HepG2 (cell line): ENCODE measurements around the gene ZKSCAN1. TPM values are rescaled to one million over a fixed set of nuclear protein-coding genes. Genes with fewer than 3 reads are reported as not detected.

Source experiments
- CEBPG ChIP-seq: IDR thresholded peaks from 2 replicates; pipeline ENCODE4 v1.6.1; 2016
- CHD4 ChIP-seq: fragments of 200-600 bp; sonication (generic); IDR thresholded peaks from 2 replicates; pipeline ENCODE4 v1.7.0; 2017; ENCODE audit warnings: mild to moderate bottlenecking, low read length, borderline replicate concordance
- FOSL2 ChIP-seq: sonication (generic); formaldehyde crosslinking; IDR thresholded peaks from 2 replicates; pipeline ENCODE4 v1.4.0; 2020; ENCODE audit warnings: missing genetic modification reagents
- MED13 ChIP-seq: sonication (generic); formaldehyde crosslinking; IDR thresholded peaks from 2 replicates; pipeline ENCODE4 v1.5.0; 2020; ENCODE audit warnings: missing genetic modification reagents
- RCOR2 ChIP-seq: IDR thresholded peaks from 2 replicates; pipeline ENCODE4 v1.6.1; 2016; ENCODE audit warnings: missing biosample characterization, missing genetic modification reagents
- polyA plus RNA-seq, 8 experiments: library from polyadenylated mRNA; depleted of rRNA in 3 of 8; stranded (reverse) in 7 of 8; unstranded in 1 of 8; fragments of >200 nt; fragmentation: Illumina TruSeq in 4 of 8; extraction: Trizol in 4 of 8; gene quantifications; 2 replicates each; pipeline versions ENCODE4 v1.2.1 to v1.2.3, GENCODE V29; 2011 to 2016; ENCODE audit warnings: low read depth in 4 of 8, missing spikeins in 1 of 8, mixed read lengths in 1 of 8; ENCODE audit not compliant: insufficient read depth in 1 of 8
- total RNA-seq, 5 experiments: library from RNA; depleted of rRNA; stranded (reverse); fragments of >200 nt; fragmentation: Illumina TruSeq; extraction: Trizol; gene quantifications; 2 replicates each; pipeline ENCODE4 v1.2.3, GENCODE V29; 2016; ENCODE audit warnings: low read depth in 1 of 5
- TF ChIP-seq, protein P1 (sequence below): sonication (generic); formaldehyde crosslinking; IDR thresholded peaks from 2 replicates; pipeline ENCODE4 v1.4.0; 2020; ENCODE audit warnings: mild to moderate bottlenecking, missing genetic modification reagents
- TF ChIP-seq, protein P2 (sequence below): sonication (generic); formaldehyde crosslinking; IDR thresholded peaks from 2 replicates; pipeline ENCODE4 v1.5.0; 2020; ENCODE audit warnings: mild to moderate bottlenecking, missing genetic modification reagents
- TF ChIP-seq, protein P3 (sequence below): sonication (generic); formaldehyde crosslinking; IDR thresholded peaks from 2 replicates; pipeline ENCODE4 v1.9.0; 2021; ENCODE audit warnings: missing genetic modification reagents, mild to moderate bottlenecking, borderline replicate concordance
- TF ChIP-seq, protein P4 (sequence below): sonication (generic); formaldehyde crosslinking; IDR thresholded peaks from 2 replicates; pipeline ENCODE4 v1.5.1; 2020; ENCODE audit warnings: missing genetic modification reagents, mild to moderate bottlenecking, borderline replicate concordance
- TF ChIP-seq, protein P5 (sequence below): sonication (generic); formaldehyde crosslinking; IDR thresholded peaks from 2 replicates; pipeline ENCODE4 v1.4.0; 2020; ENCODE audit warnings: mild to moderate bottlenecking, missing genetic modification reagents

ZKSCAN1 gene
- total and polyA plus RNA-seq, 2 of the 13 experiments (the other 11 are each of a cell fraction or from before 2014, with no cell fraction given) = 46.4 to 60.6 TPM

DNA sequence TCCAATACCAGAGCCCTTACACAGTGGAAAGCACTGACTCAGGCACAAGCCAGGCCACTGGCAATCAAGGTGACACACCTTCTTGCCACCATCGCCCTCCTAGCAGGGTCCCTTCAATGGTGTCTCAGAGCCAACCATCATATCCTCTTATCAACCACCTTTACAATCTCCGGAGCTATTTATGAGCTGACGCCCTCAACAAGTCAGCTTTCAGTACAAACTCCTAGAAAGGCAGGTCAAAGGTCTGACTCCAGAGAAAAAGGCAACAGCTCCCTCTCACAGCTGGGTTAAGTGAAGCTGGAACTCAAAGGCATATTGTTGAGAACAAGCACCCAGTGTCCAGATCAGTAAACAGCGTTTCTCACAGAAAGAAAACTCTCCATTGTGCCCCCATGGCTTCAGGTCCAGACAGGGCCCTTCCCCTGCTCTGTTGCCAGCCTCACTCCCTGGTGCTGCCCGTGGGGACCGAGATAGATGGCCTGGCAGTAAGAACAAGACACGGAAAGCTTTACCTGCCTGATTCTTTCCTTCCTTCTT, 63.7 kb downstream of the ZKSCAN1 start (continued):
- TF ChIP-seq, protein P1, sequence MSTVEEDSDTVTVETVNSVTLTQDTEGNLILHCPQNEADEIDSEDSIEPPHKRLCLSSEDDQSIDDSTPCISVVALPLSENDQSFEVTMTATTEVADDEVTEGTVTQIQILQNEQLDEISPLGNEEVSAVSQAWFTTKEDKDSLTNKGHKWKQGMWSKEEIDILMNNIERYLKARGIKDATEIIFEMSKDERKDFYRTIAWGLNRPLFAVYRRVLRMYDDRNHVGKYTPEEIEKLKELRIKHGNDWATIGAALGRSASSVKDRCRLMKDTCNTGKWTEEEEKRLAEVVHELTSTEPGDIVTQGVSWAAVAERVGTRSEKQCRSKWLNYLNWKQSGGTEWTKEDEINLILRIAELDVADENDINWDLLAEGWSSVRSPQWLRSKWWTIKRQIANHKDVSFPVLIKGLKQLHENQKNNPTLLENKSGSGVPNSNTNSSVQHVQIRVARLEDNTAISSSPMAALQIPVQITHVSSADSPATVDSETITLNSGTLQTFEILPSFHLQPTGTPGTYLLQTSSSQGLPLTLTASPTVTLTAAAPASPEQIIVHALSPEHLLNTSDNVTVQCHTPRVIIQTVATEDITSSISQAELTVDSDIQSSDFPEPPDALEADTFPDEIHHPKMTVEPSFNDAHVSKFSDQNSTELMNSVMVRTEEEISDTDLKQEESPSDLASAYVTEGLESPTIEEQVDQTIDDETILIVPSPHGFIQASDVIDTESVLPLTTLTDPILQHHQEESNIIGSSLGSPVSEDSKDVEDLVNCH (CRISPR knock-in tag) = no peak
- TF ChIP-seq RCOR2 (CRISPR knock-in tag) (no peak), MED13 (CRISPR knock-in tag) (no peak), CEBPG (CRISPR knock-in tag) (peak; percentile 47), FOSL2 (CRISPR knock-in tag) (peak; percentile 25; the same call in 1 of the 2 replicates), CHD4 (no peak)
- TF ChIP-seq, protein P2, sequence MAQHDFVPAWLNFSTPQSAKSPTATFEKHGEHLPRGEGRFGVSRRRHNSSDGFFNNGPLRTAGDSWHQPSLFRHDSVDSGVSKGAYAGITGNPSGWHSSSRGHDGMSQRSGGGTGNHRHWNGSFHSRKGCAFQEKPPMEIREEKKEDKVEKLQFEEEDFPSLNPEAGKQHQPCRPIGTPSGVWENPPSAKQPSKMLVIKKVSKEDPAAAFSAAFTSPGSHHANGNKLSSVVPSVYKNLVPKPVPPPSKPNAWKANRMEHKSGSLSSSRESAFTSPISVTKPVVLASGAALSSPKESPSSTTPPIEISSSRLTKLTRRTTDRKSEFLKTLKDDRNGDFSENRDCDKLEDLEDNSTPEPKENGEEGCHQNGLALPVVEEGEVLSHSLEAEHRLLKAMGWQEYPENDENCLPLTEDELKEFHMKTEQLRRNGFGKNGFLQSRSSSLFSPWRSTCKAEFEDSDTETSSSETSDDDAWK = no peak
- TF ChIP-seq, protein P3, sequence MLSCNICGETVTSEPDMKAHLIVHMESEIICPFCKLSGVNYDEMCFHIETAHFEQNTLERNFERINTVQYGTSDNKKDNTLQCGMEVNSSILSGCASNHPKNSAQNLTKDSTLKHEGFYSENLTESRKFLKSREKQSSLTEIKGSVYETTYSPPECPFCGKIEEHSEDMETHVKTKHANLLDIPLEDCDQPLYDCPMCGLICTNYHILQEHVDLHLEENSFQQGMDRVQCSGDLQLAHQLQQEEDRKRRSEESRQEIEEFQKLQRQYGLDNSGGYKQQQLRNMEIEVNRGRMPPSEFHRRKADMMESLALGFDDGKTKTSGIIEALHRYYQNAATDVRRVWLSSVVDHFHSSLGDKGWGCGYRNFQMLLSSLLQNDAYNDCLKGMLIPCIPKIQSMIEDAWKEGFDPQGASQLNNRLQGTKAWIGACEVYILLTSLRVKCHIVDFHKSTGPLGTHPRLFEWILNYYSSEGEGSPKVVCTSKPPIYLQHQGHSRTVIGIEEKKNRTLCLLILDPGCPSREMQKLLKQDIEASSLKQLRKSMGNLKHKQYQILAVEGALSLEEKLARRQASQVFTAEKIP (CRISPR knock-in tag) = no peak
- TF ChIP-seq, protein P4, sequence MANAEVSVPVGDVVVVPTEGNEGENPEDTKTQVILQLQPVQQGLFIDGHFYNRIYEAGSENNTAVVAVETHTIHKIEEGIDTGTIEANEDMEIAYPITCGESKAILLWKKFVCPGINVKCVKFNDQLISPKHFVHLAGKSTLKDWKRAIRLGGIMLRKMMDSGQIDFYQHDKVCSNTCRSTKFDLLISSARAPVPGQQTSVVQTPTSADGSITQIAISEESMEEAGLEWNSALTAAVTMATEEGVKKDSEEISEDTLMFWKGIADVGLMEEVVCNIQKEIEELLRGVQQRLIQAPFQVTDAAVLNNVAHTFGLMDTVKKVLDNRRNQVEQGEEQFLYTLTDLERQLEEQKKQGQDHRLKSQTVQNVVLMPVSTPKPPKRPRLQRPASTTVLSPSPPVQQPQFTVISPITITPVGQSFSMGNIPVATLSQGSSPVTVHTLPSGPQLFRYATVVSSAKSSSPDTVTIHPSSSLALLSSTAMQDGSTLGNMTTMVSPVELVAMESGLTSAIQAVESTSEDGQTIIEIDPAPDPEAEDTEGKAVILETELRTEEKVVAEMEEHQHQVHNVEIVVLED (CRISPR knock-in tag) = 0 out of 2 replicates have a peak, but pooled peaks have one; percentile 13
- TF ChIP-seq, protein P5, sequence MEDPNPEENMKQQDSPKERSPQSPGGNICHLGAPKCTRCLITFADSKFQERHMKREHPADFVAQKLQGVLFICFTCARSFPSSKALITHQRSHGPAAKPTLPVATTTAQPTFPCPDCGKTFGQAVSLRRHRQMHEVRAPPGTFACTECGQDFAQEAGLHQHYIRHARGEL (CRISPR knock-in tag) = no peak
- TF ChIP-seq, all 625 proteins: peak for 118
